OCI-LY7 (cell line): ENCODE measurements around the gene ANKS1B. TPM values are rescaled to one million over a fixed set of nuclear protein-coding genes. Genes with fewer than 3 reads are reported as not detected.

Experiments used
- BruUV-seq: library from RNA; stranded (reverse); fragments of 400-500 nt; replicated peaks from 2 replicates; lab custom pipeline; 2021; lab: Mats Ljungman, UMichigan
- CTCF ChIA-PET: fragments of 300-600 bp; sonication (Branson Sonifier 250); formaldehyde crosslinking; loops from one replicate; lab custom pipeline; 2022; ENCODE audit warnings: antibody characterized with exemption; ENCODE audit not compliant: unreplicated experiment; lab: Charles Lee
- POLR2A ChIA-PET: fragments of 300-600 bp; sonication (Branson Sonifier 250); formaldehyde crosslinking; loops from one replicate; lab custom pipeline; 2022; ENCODE audit warnings: antibody characterized with exemption; lab: Charles Lee
- DNase-seq: peaks from one replicate; pipeline ENCODE4 v3.0.0-alpha.2; 2015; ENCODE audit warnings: low spot score
- H2AFZ ChIP-seq: fragments of 200-600 bp; sonication (generic), shearing (Covaris generic); 2 replicates; pipeline ENCODE4 v1.6.1; 2014; ENCODE audit warnings: mild to moderate bottlenecking, antibody characterized with exemption, low read length, moderate library complexity
- H3K27ac ChIP-seq: fragments of 200-600 bp; sonication (generic); 2 replicates; pipeline ENCODE4 v1.5.1; 2014; ENCODE audit warnings: mixed run types, low read depth, mild to moderate bottlenecking, moderate library complexity, low read length, inconsistent platforms; ENCODE audit not compliant: poor library complexity, severe bottlenecking
- H3K36me3 ChIP-seq: fragments of 200-600 bp; sonication (generic); 2 replicates; pipeline ENCODE4 v1.6.1; 2014; ENCODE audit warnings: mild to moderate bottlenecking, antibody characterized with exemption, low read length, moderate library complexity, mixed read lengths; ENCODE audit not compliant: insufficient read depth
- H3K4me1 ChIP-seq: fragments of 200-600 bp; sonication (generic); 2 replicates; pipeline ENCODE4 v1.5.1; 2014; ENCODE audit warnings: mild to moderate bottlenecking, low read length; ENCODE audit not compliant: insufficient read depth, poor library complexity, severe bottlenecking
- H3K4me2 ChIP-seq: fragments of 200-600 bp; sonication (generic); 2 replicates; pipeline ENCODE4 v1.6.1; 2014; ENCODE audit warnings: mild to moderate bottlenecking, low read length
- H3K4me3 ChIP-seq: fragments of 200-600 bp; sonication (generic); 2 replicates; pipeline ENCODE4 v1.5.1; 2014; ENCODE audit warnings: mild to moderate bottlenecking, low read depth, low read length; ENCODE audit not compliant: poor library complexity, severe bottlenecking
- H3K79me2 ChIP-seq: fragments of 200-600 bp; sonication (generic); 2 replicates; pipeline ENCODE4 v1.6.1; 2016; ENCODE audit warnings: low read depth, mild to moderate bottlenecking, low read length, moderate library complexity, mixed read lengths; ENCODE audit not compliant: insufficient read depth
- H3K9me2 ChIP-seq: fragments of 200-600 bp; sonication (generic); 2 replicates; pipeline ENCODE4 v1.6.1; 2016; ENCODE audit warnings: mild to moderate bottlenecking, low read length, mixed read lengths; ENCODE audit not compliant: insufficient read depth
- H3K9me3 ChIP-seq: fragments of 200-600 bp; sonication (generic); 2 replicates; pipeline ENCODE4 v1.6.1; 2014; ENCODE audit warnings: mild to moderate bottlenecking, mixed run types, low read length, mixed read lengths
- H4K20me1 ChIP-seq: fragments of 200-600 bp; sonication (generic); 2 replicates; pipeline ENCODE4 v1.6.1; 2014; ENCODE audit warnings: mild to moderate bottlenecking, antibody characterized with exemption, low read length, moderate library complexity, mixed read lengths; ENCODE audit not compliant: insufficient read depth
- CTCF ChIP-seq: fragments of 200-600 bp; sonication (generic); conservative IDR thresholded peaks from 2 replicates; pipeline ENCODE4 v1.5.1; 2014; ENCODE audit warnings: mild to moderate bottlenecking, antibody characterized with exemption, low read length, moderate library complexity, mixed read lengths
- EZH2phosphoT487 ChIP-seq: fragments of 200-600 bp; sonication (generic); IDR thresholded peaks from 2 replicates; pipeline ENCODE4 v1.6.1; 2018; ENCODE audit warnings: low read depth, borderline replicate concordance, mild to moderate bottlenecking, mixed run types, antibody characterized with exemption, low read length, moderate library complexity, mixed read lengths
- intact Hi-C: fragments of 100-400 bp; cut with micrococcal nuclease; formaldehyde crosslinking; loops from one replicate; pipeline ENCODE4 v1.10.0; 2022; ENCODE audit not compliant: unreplicated experiment
- total RNA-seq, 2 experiments: library from RNA; depleted of rRNA in 1 of 2; stranded (reverse); fragments of >200 nt in 1 of 2; shearing (Covaris generic) in 1 of 2; gene quantifications; 2 replicates each; pipeline ENCODE4 v1.2.3, GENCODE V29; 2014 to 2022

The ANKS1B gene
- total RNA-seq, 2 experiments from 2014 or later = 2.9 to 6.0 TPM

DNA sequence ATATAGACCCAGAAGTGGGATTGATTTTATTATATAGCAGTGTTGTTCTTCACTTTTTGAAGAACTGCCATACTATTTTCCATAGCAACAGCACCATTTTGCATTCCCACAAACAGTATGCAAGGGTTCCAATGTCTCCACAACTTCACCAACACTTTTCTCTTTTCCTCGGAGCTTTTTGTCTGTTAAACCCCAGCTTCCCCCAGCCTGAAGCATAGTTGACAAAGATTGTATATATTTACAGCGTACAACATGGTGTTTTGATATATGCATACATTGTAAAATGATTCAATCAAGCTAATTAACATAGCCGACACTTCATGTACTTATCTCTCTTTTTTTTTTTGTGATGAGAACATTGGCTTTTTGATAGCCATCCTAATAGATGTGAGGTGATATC is 982.6 kb downstream of the ANKS1B start:
- ChIA-PET CTCF (no interaction called here), POLR2A (interaction anchor here (0.5 to 0.7 kb wide), 2 partner anchors 385 to 844 kb away, joined by 3 read pairs; no protein-coding TSS in a partner anchor)
- Histone ChIP-seq H4K20me1 (no peaks in the 10 kb centered on the region), H3K9me2 (no peaks in the 10 kb centered on the region; the same call in 1 of the 2 replicates), H3K79me2 (no peaks in the 10 kb centered on the region), H3K9me3 (no peaks in the 10 kb centered on the region), H2AFZ (no peak overlapping the region), H3K27ac (no peak overlapping the region), H3K4me3 (no peak overlapping the region), H3K36me3 (no peaks in the 10 kb centered on the region), H3K4me1 (no peaks in the 10 kb centered on the region), H3K4me2 (no peak overlapping the region)
- no peak for TF ChIP-seq EZH2phosphoT487
- no peak for TF ChIP-seq CTCF
- no TSS peak for BruUV-seq
- DNase-seq = no peak
- intact Hi-C loops = no loop called here

DNA sequence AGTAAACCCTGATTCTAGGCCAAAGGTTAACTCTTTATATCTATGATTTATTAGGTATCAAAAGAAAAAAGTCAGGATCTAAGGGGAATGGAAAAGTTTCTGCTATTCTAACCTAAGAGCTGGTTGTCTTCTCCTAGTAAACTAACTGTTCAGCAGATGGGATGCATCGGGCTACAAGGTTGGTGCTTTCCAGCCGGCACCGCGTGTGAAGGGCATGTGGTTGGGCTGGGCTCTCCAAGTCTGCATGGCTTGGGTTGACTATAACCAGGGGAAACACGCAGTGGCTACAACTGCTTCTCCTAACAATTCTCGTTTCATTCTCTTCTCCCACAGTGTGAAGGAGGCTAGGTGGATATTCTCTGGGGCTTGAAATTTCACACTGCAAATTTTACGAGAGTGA is 985.2 kb downstream of the ANKS1B start:
- Histone ChIP-seq H3K4me3 (no peak overlapping the region), H3K79me2 (no peaks in the 10 kb centered on the region), H3K9me2 (no peaks in the 10 kb centered on the region), H4K20me1 (no peaks in the 10 kb centered on the region), H3K4me2 (no peak overlapping the region), H3K4me1 (no peaks in the 10 kb centered on the region), H2AFZ (no peak overlapping the region), H3K9me3 (no peaks in the 10 kb centered on the region), H3K36me3 (no peaks in the 10 kb centered on the region), H3K27ac (no peak overlapping the region)
- CTCF ChIA-PET = no interaction called here
- POLR2A ChIA-PET = interaction anchor here (1.1 kb wide), 2 partner anchors 75 to 294 kb away, joined by 4 to 5 read pairs; no protein-coding TSS in a partner anchor
- no TSS peak for BruUV-seq
- intact Hi-C loops = loop anchor here (2.0 to 10.0 kb wide), 4 partner anchors 42 to 432 kb away; no protein-coding TSS in a partner anchor
- TF ChIP-seq EZH2phosphoT487 = no peak
- TF ChIP-seq CTCF = no peak
- no peak for DNase-seq

DNA sequence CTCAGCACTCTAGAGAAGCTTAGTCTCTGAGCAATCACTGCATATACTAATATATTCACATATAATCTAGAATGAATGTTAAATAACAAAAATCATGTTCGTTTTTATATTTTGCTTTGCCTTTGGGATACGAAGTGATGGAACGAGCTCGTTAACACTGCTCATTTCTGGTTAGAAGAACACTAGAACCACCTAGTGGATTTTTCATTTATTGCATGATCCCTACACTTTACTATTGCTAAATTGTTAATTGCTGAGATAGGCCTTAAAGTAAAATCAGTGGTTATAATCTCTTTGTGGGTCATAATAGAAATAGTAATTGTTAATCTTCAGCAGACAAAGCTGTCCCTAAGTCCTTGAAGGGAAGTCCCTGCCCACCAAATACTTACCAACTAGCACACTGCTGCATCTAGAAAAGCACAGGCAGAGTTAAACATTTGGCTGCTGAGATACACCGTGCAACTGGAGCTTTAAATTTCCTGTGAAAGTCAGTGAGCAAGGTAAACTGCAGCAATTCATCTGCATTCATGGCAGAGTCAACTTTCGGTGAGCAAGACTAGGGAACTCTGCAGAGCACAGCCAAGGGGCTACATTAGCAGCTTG is 985.9 kb downstream of the ANKS1B start:
- Histone ChIP-seq H3K9me3 (no peaks in the 10 kb centered on the region), H3K9me2 (no peaks in the 10 kb centered on the region), H3K79me2 (no peaks in the 10 kb centered on the region), H4K20me1 (no peaks in the 10 kb centered on the region), H3K36me3 (no peaks in the 10 kb centered on the region), H3K4me2 (no peak overlapping the region), H3K4me1 (no peaks in the 10 kb centered on the region), H2AFZ (peak overlapping the region; percentile 47; the same call in 1 of the 2 replicates), H3K27ac (no peak overlapping the region), H3K4me3 (no peak overlapping the region)
- intact Hi-C loops = loop anchor here (2.0 to 10.0 kb wide), 4 partner anchors 41 to 431 kb away; no protein-coding TSS in a partner anchor
- POLR2A ChIA-PET = interaction anchor here (0.6 to 1.1 kb wide), 5 partner anchors 42 to 792 kb away, joined by 3 to 5 read pairs (median 4); no protein-coding TSS in a partner anchor
- TF ChIP-seq CTCF (peak; percentile 91), EZH2phosphoT487 (no peak)
- CTCF ChIA-PET = interaction anchor here (0.6 to 0.7 kb wide), 3 partner anchors 46 to 661 kb away, joined by 3 to 4 read pairs (median 3); no protein-coding TSS in a partner anchor
- BruUV-seq = no TSS peak
- DNase-seq = peak; percentile 65
